Neural cell (in vitro differentiated cells): Measurements from ENCODE around the gene HYOU1. TPM values are rescaled to one million over a fixed set of nuclear protein-coding genes. Genes with fewer than 3 reads are reported as not detected.

ENCODE experiments used
- H2AFZ ChIP-seq: fragments of 200-600, 300-800 bp; sonication (generic), shearing (Covaris generic); 2 replicates; pipeline ENCODE4 v1.6.0; 2014; ENCODE audit warnings: low read depth, mild to moderate bottlenecking, antibody characterized with exemption, low read length, moderate library complexity
- H3F3A ChIP-seq: fragments of 200-600 bp; shearing (Covaris generic); 2 replicates; pipeline ENCODE4 v1.6.1; 2016; ENCODE audit warnings: mild to moderate bottlenecking, moderate library complexity, mixed read lengths, antibody characterized with exemption, low read length; ENCODE audit not compliant: insufficient read depth, poor library complexity, severe bottlenecking
- H3K27ac ChIP-seq: fragments of 200-600, 300-800 bp; sonication (generic), shearing (Covaris generic); 2 replicates; pipeline ENCODE4 v1.5.1; 2014; ENCODE audit warnings: mild to moderate bottlenecking, low read length, moderate library complexity
- H3K27me3 ChIP-seq: fragments of 300-800, 200-600 bp; sonication (generic), shearing (Covaris generic); 2 replicates; pipeline ENCODE4 v1.6.0; 2014; ENCODE audit warnings: mild to moderate bottlenecking, low read depth, low read length, moderate library complexity; ENCODE audit not compliant: insufficient read depth
- H3K36me3 ChIP-seq: fragments of 300-800, 200-600 bp; sonication (generic), shearing (Covaris generic); 2 replicates; pipeline ENCODE4 v1.5.1; 2014; ENCODE audit warnings: mild to moderate bottlenecking, antibody characterized with exemption, low read length, moderate library complexity; ENCODE audit not compliant: insufficient read depth
- H3K4me2 ChIP-seq: fragments of 300-800, 200-600 bp; sonication (generic), shearing (Covaris generic); 2 replicates; pipeline ENCODE4 v1.6.0; 2014; ENCODE audit warnings: mild to moderate bottlenecking, low read length
- H3K4me3 ChIP-seq: fragments of 300-800, 200-600 bp; sonication (generic), shearing (Covaris generic); 2 replicates; pipeline ENCODE4 v1.5.1; 2014; ENCODE audit warnings: mild to moderate bottlenecking, low read length, moderate library complexity
- H3K79me2 ChIP-seq: fragments of 200-600 bp; shearing (Covaris generic); replicated peaks from 2 replicates; pipeline ENCODE4 v1.6.0; 2014; ENCODE audit warnings: mild to moderate bottlenecking, low read length, moderate library complexity; ENCODE audit not compliant: insufficient read depth
- H3K9ac ChIP-seq: fragments of 300-800, 200-600 bp; sonication (generic), shearing (Covaris generic); 2 replicates; pipeline ENCODE4 v1.6.1; 2016; ENCODE audit warnings: mild to moderate bottlenecking, low read length, mixed read lengths
- H3K9me2 ChIP-seq: fragments of 200-600 bp; shearing (Covaris generic); 2 replicates; pipeline ENCODE4 v1.6.1; 2016; ENCODE audit warnings: mild to moderate bottlenecking, low read length, mixed read lengths; ENCODE audit not compliant: insufficient read depth
- H3K9me3 ChIP-seq: fragments of 200-600, 300-800 bp; sonication (generic), shearing (Covaris generic); 2 replicates; pipeline ENCODE4 v1.6.1; 2016; ENCODE audit warnings: mild to moderate bottlenecking, mixed run types, low read length, moderate library complexity, mixed read lengths
- H4K20me1 ChIP-seq: fragments of 200-600 bp; shearing (Covaris generic); 2 replicates; pipeline ENCODE4 v1.6.1; 2016; ENCODE audit warnings: mild to moderate bottlenecking, mixed run types; ENCODE audit not compliant: insufficient read depth
- EP300 ChIP-seq: fragments of 450-650 bp; conservative IDR thresholded peaks from 2 replicates; pipeline ENCODE4 v1.6.1; 2014; ENCODE audit warnings: antibody characterized with exemption, mild to moderate bottlenecking, moderate library complexity; ENCODE audit not compliant: poor library complexity, severe bottlenecking
- EZH2 ChIP-seq: fragments of 200-600, 300-800 bp; shearing (Covaris generic), sonication (generic); IDR thresholded peaks from 2 replicates; pipeline ENCODE4 v1.6.1; 2014; ENCODE audit warnings: antibody characterized with exemption, low read length, borderline replicate concordance, mild to moderate bottlenecking; ENCODE audit not compliant: insufficient read depth, poor library complexity, severe bottlenecking
- MXI1 ChIP-seq: fragments of 450-650 bp; conservative IDR thresholded peaks from 2 replicates; pipeline ENCODE4 v1.6.1; 2014; ENCODE audit warnings: antibody characterized with exemption, mild to moderate bottlenecking; ENCODE audit not compliant: poor library complexity, severe bottlenecking
- POLR2AphosphoS5 ChIP-seq: IDR thresholded peaks from 2 replicates; pipeline ENCODE4 v1.6.1; 2012
- RAD21 ChIP-seq: fragments of 450-650 bp; conservative IDR thresholded peaks from 2 replicates; pipeline ENCODE4 v1.6.1; 2014; ENCODE audit warnings: antibody characterized with exemption, mild to moderate bottlenecking, moderate library complexity
- SMC3 ChIP-seq: fragments of 450-650 bp; conservative IDR thresholded peaks from 2 replicates; pipeline ENCODE4 v1.6.1; 2014; ENCODE audit warnings: antibody characterized with exemption, mild to moderate bottlenecking, moderate library complexity; ENCODE audit not compliant: poor library complexity
- TAF1 ChIP-seq: IDR thresholded peaks from 2 replicates; pipeline ENCODE4 v1.6.1; 2012; ENCODE audit warnings: low read depth
- polyA plus RNA-seq: library from polyadenylated mRNA; depleted of rRNA; stranded (reverse); fragments of >200 nt; gene quantifications from 2 replicates; pipeline ENCODE4 v1.2.3, GENCODE V29; 2014
- TF ChIP-seq, protein P1 (sequence below): fragments of 450-650 bp; IDR thresholded peaks from 2 replicates; pipeline ENCODE4 v1.5.1; 2014; ENCODE audit warnings: antibody characterized with exemption, mild to moderate bottlenecking, moderate library complexity; ENCODE audit not compliant: poor library complexity, severe bottlenecking
- TF ChIP-seq, protein P2 (sequence below): IDR thresholded peaks from 2 replicates; pipeline ENCODE4 v1.6.1; 2012; ENCODE audit warnings: borderline replicate concordance

The HYOU1 gene
- polyA plus RNA-seq, 1 donor from 2014 or later, result 68.4 TPM

DNA sequence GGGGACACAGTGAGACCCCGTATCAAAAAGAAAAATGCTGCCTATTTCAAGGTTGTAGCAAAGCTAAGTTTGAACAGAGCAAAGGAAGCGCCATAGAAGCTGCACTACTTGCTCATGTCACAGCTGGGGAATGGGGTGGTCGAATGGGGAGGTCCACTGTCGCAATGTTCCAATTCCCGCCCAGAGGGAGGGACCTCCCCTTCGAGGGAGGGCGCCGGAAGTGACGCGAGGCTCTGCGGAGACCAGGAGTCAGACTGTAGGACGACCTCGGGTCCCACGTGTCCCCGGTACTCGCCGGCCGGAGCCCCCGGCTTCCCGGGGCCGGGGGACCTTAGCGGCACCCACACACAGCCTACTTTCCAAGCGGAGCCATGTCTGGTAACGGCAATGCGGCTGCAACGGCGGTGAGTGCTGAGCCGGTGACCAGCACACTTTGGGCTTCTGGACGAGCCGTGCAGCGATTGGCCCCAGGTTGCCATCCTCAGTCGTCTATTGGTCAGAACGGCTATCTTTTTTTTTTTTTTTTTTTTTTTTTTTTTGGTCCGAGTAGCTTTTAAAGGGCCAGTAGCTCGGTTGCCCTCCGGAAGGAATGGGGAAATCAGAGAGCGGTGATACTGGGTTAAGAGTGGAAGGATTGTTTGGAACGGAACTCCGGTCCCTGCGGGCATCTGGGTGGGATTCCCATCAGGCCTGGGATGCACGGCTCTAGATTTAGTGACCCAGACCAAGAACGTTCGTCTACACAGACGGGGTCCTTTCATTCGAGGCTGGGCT lies 27.8 kb upstream of the HYOU1 start, which contains the start of gene HMBS:
TSS of gene HMBS (plus strand) at position 219 of the 774 bp plus-strand sequence. CDS start at position 372, 153 bp downstream.
- Histone ChIP-seq H3K9ac (peak within 1 kb of the TSS; percentile 67), H3F3A (peaks cover 4% of the 10 kb centered on the region), H3K9me3 (no peaks in the 10 kb centered on the region), H4K20me1 (no peaks in the 10 kb centered on the region), H3K4me3 (peak within 1 kb of the TSS; percentile 75), H3K9me2 (no peaks in the 10 kb centered on the region), H3K27ac (peak within 1 kb of the TSS; percentile 70), H2AFZ (peak within 1 kb of the TSS; percentile 48), H3K79me2 (peaks cover 3% of the 10 kb centered on the region), H3K4me2 (peak within 1 kb of the TSS; percentile 89), H3K27me3 (no peaks in the 10 kb centered on the region), H3K36me3 (no peaks in the 10 kb centered on the region)
- TF ChIP-seq, protein P1, sequence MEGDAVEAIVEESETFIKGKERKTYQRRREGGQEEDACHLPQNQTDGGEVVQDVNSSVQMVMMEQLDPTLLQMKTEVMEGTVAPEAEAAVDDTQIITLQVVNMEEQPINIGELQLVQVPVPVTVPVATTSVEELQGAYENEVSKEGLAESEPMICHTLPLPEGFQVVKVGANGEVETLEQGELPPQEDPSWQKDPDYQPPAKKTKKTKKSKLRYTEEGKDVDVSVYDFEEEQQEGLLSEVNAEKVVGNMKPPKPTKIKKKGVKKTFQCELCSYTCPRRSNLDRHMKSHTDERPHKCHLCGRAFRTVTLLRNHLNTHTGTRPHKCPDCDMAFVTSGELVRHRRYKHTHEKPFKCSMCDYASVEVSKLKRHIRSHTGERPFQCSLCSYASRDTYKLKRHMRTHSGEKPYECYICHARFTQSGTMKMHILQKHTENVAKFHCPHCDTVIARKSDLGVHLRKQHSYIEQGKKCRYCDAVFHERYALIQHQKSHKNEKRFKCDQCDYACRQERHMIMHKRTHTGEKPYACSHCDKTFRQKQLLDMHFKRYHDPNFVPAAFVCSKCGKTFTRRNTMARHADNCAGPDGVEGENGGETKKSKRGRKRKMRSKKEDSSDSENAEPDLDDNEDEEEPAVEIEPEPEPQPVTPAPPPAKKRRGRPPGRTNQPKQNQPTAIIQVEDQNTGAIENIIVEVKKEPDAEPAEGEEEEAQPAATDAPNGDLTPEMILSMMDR, result no peak
- TF ChIP-seq EZH2 (no peak), TAF1 (peak; percentile 36), EP300 (peak; percentile 34), MXI1 (peak; percentile 96), POLR2AphosphoS5 (peak; percentile 63), SMC3 (peak; percentile 39)

DNA sequence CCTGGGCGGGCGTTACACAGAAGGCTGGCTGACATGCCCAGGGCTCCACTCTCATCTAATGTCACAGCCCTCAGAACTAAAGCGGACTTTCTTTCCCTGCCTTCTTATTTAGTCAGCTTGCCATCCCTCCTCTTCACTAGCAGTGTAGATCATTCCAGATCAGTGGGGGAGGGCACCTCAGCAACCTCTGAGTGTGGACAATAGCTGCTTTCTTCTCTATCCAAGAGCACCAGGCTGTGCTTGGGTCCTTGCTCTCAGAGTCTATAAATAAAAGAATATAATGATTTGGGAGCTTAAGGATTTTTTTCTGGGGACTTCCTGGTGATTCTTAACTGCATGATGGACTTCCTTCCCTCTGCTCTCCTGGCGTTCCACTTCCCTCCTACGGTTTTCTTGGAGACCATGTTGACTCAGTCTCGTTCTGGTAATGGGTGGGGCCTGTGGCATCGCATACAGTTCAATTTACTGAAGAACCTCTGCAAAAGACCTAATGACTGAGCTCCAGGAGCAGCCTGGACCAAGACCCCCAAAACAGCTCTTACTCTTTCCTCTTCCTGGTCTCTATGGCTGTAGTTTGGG lies 24.8 kb upstream of the HYOU1 start:
- H3K27ac ChIP-seq, result no peak overlapping the region
- H3K36me3 ChIP-seq, result no peaks in the 10 kb centered on the region
- peaks cover 3% of the 10 kb centered on the region for H3K79me2 ChIP-seq
- H3K9ac ChIP-seq, result no peak overlapping the region
- no peaks in the 10 kb centered on the region for H3K9me2 ChIP-seq
- H2AFZ ChIP-seq, result no peak overlapping the region
- H4K20me1 ChIP-seq, result no peaks in the 10 kb centered on the region
- TF ChIP-seq, protein P1, result no peak
- no peak for TF ChIP-seq EP300
- TF ChIP-seq MXI1, result no peak
- no peak for TF ChIP-seq RAD21
- TF ChIP-seq EZH2, result no peak
- TF ChIP-seq, protein P2, sequence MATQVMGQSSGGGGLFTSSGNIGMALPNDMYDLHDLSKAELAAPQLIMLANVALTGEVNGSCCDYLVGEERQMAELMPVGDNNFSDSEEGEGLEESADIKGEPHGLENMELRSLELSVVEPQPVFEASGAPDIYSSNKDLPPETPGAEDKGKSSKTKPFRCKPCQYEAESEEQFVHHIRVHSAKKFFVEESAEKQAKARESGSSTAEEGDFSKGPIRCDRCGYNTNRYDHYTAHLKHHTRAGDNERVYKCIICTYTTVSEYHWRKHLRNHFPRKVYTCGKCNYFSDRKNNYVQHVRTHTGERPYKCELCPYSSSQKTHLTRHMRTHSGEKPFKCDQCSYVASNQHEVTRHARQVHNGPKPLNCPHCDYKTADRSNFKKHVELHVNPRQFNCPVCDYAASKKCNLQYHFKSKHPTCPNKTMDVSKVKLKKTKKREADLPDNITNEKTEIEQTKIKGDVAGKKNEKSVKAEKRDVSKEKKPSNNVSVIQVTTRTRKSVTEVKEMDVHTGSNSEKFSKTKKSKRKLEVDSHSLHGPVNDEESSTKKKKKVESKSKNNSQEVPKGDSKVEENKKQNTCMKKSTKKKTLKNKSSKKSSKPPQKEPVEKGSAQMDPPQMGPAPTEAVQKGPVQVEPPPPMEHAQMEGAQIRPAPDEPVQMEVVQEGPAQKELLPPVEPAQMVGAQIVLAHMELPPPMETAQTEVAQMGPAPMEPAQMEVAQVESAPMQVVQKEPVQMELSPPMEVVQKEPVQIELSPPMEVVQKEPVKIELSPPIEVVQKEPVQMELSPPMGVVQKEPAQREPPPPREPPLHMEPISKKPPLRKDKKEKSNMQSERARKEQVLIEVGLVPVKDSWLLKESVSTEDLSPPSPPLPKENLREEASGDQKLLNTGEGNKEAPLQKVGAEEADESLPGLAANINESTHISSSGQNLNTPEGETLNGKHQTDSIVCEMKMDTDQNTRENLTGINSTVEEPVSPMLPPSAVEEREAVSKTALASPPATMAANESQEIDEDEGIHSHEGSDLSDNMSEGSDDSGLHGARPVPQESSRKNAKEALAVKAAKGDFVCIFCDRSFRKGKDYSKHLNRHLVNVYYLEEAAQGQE, result no peak
- TF ChIP-seq SMC3, result no peak
- no peak for TF ChIP-seq POLR2AphosphoS5
- no peak for TF ChIP-seq TAF1
- H3K27me3 ChIP-seq, result no peaks in the 10 kb centered on the region
- peaks cover 4% of the 10 kb centered on the region for H3F3A ChIP-seq
- no peak overlapping the region for H3K4me2 ChIP-seq
- no peak overlapping the region for H3K4me3 ChIP-seq
- H3K9me3 ChIP-seq, result no peaks in the 10 kb centered on the region
